HG03103 (cell line): Measurements from ENCODE around the gene CCDC171.
A peak's percentile ranks its signal among the peaks of the same experiment; 100 is the strongest.
"Not testable (repeated sequence)": the region's sequence is repeated elsewhere in the genome, so short reads cannot be mapped to it uniquely, and the experiment has no call there.

Experiments used
- ATAC-seq: cut with Tn5 transposase; IDR thresholded peaks from one replicate; pipeline ENCODE4 v1.9.1; 2021; ENCODE audit warnings: low read depth; ENCODE audit not compliant: unreplicated experiment

Gene CCDC171

DNA sequence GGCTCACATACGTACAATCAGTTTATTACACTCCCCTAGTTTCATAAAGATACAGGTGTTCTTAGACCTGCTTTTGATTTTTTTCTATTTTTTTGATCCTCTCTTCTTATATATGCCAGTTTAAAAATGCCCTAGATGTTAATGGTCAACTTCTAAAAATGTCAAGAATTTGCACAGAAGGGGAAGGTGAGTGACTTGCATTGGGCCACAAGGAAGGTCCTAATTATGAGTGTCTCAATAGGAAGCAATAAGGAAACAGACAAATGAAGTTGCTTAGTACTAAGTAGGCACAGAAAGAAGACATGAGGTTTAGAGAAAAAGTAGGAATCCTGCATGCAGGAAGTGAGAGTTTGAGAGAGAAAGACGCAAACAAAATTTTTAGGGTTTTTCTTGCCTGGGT is 3.2 kb upstream of the CCDC171 start:
- ATAC-seq = no peak

DNA sequence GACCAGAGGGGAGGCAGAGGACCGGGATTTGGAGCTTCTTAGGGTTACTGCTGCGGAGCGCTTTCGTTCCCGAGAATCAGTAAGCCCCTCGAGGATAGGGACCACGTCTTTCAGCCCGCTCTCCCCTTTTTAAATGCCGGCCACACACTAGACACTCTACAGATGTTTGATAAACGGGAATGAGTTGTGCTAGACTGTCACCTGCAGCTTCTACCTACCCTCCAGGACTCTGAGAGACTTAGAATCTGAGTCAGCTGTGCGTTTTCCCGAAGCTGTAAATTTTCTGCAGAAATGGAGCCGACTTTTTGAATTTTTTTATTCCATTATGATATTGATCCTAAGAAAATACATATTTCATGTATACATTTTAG is 670 bp downstream of the CCDC171 start:
- ATAC-seq = peak; percentile 19

DNA sequence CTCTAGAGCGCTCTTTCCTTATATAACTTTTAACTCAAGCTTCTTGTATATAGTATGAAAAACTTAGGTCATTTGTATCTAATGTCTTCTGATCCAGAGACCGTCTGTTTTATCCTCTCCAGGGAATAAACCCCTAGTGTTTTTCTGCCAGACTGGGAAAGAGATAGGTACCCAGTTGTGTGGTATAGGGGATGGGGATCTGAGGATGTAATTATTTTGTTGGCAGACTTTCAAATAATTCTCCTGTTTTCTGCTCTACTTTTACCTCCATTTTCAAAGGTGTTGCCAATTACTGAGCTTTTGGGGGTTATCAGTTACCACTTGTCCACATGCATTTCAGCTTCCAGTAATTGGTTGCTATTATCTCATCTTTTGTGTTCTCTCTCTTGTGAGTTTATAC is 17.9 kb downstream of the CCDC171 start:
- no peak for ATAC-seq

DNA sequence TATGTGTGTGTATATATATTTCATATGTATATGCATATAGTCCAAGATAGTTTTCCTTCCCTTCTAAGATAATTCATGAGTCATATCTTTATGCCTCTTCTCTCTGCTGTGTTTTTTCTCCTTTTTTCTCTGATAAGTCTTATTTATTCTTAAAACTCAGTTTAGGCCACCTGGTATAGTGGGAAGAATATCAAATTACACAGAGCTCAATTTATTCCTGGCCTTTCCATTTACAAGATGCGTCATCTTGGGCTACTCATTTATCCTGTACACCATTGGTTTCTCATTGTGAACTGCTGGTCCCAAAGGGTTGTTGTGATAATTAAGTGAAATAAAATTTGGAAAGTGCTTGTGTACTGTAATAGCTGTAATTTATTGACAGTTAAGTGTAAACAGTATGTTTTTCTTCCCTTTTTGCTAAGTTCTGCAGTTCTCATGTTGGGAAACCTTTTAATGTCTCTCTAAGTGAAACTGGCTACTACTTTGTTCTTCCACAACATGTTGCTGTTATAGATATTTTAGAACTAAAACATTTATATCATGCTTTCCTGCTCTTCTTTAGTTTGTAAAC is 19.4 kb downstream of the CCDC171 start:
- ATAC-seq = no peak

DNA sequence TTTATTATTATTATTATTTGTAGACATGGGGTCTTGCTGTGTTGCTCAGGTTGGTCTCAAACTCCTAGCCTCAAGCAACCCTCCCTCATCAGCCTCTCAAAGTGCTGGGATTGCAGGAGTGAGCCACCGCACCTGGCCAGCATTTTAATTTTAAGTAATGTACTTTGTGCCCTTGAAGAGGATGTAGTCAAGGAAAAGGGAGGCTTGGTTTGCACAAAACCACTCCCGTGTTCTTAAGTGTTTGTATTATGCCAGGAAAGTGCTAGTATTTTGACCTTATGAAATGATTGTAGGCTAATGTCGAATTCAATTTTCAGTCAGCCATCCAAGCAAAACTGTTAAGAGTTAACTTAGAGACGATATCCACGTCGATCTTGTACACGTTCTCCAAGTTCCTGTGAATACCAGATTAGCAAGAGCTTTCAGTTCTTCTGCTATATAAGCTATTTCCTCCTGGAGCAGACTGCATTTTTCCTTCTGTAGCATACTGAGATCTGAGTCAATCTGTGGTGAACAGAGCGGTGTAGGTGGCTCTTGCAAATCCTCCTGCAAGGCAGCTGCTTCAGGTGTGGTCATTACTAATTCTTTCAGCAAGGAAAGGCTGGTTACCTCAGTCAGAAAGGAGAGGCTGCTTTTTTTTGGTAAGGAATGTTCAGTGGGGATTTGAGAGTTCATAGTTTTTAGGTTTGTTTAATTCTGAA is 23.7 kb downstream of the CCDC171 start:
- no peak for ATAC-seq

DNA sequence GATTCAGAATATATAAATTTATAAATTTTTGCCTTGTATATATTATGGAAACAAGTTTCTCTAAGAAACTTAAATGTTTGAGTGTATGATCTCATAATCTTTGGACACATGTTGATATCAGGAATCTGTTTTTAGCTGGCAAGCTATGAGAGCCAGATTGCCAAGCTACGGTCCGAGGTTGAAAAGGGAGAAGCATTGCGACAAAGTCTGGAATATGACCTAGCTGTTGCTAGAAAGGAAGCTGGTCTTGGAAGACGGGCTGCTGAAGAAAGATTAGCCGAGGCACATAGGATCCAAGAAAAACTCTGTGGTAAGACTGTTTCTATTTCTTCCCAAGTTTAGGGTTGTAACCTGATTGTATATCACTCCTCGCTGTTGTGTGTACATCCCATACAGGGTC is 25.9 kb downstream of the CCDC171 start:
- no peak for ATAC-seq

DNA sequence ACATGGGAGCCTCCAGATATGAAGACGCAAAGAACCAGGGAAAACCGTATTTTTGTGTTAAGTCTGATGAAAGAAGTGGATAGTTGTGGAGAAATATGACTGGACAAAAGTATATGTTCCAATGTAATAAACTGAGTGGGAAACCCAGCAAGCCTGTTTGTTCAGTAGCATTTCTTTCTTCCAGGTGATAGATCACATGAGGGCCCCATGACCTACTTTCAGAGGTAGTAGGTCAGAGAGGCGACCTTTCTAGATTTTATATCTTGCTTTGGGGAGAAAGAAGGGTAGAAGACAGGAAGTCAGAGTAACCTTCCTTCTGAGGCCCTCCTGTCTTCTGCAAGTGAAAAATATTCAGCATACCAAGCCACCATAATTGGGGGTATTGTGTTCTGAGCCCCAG is 31.5 kb downstream of the CCDC171 start:
- ATAC-seq = no peak

DNA sequence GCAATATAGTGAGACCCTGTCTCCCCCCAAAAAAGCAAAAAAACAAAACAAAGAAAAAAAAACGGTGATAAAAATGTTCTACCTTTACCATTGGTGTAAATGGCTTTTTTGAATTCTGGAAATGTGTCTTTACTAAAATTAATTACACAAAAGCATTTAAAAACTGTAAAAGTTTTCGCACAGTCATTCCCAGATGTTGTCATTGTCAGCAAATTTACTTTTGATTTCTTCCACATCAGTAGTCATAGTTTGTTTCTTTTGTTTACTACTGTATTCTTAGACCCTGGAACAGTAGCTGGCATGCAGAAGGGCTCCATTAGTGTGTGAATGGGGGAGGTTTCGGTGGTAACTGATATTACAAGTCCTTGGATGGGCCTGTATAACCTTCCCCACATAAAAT is 39.5 kb downstream of the CCDC171 start:
- ATAC-seq = no peak

DNA sequence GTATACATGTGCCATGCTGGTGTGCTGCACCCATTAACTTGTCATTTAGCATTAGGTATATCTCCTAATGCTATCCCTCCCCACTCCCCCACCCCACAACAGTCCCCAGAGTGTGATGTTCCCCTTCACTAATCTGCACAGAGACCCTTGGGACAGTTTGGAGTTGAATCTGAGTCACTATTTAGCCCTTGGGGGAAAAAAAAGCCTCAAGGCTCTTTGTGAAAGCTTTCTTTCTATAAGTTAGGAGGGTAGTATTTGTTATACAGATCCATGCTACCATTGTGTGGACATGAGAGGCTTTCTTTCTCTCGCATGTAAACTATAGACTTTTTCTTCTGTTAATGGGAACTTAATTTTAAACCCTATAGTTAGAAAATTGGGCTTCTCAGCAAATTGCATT is 40.1 kb downstream of the CCDC171 start:
- not testable (repeated sequence) for ATAC-seq

DNA sequence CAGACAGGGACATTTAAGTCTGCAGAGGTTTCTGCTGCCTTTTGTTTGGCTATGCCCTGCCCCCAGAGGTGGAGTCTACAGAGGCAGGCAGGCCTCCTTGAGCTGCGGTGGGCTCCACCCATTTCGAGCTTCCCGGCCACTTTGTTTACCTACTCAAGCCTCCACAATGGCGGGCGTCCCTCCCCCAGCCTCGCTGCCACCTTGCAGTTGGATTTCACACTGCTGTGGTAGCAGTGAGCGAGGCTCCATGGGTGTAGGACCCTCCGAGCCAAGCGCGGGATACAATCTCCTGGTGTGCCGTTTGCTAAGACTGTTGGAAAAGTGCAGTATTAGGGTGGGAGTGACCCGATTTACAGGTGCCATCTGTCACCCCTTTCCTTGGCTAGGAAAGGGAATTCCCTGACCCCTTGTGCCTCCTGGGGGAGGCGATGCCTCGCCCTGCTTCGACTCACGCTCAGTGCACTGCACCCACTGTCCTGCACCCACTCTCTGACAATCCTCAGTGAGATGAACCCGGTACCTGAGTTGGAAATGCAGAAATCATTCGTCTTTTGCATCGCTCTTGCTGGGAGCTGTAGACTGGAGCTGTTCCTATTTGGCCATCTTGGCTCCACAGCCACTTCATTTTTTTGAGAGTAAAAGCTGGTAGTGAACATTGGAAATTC is 48.0 kb downstream of the CCDC171 start:
- not testable (repeated sequence) for ATAC-seq

DNA sequence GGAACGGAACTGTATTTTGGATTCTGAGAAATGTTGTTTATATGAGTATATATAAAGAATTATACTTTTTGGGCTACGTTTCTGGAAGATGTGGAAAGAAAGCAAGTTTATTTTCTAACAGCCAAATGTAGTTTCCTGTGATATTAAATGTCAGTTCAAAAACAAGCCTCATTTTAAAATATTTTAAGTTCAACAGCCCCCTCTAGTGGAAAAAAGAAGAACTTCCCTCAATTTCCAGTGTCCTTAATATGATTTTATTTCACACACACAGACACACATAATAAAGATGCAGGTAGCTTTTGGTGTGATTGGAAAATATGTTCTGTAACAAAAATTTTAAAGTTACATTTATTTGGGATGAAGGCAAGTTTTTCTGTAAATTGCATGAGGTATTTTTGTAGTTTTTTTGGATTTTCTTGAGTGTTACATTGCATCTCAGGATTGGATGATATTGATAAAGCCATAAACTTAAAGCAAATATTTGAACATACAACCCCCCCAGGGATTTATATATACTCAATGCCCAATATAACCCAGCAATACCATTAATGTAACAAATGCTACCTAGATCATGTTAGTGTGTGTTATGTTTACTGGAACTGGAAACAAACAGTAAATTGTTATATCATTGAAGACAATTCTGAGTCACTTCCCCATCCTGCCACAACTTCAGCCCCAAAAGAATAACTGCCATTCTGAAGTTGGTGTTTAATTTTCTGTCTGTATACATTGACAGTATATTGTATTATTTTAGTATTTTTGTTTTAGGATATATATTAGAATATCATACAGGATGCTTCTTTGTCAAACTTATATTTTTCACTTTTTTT is 54.0 kb downstream of the CCDC171 start:
- no peak for ATAC-seq

DNA sequence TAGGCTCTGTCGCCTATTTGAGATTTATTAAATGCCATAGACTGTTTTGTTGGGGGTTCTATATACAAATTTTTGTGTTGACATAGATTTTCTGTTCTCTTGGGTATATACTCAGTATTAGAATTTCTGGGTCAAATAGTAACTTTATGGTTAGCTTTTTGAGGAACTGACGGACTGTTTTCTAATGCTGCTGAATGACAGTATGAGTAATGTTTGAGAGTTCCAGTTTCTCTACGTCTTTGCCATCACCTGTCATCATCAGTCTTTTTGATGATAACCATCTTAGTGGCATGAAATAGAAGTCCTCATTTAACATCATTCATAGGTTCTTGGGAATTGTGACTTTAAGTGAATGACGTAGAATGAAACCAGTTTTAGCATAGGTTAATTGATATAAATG is 60.1 kb downstream of the CCDC171 start:
- no peak for ATAC-seq

DNA sequence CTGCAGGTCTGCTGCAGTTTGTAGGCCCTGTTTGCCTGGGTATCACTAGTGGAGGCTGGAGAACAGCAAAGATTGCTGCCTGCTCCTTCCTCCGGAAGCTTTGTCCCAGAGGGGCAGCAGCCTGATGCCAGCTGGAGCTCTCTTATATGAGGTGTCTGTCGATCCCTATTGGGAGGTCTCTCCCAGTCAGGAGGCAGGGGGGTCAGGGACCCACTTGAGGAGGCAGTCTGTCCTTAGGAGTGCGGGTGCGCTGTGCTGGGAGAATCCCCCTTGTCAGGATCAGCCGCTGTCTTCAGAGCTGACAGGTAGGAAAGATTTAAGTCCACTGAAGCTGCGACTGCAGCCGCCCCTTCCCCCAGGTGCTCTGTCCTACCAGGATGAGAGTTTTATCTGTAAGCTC is 64.9 kb downstream of the CCDC171 start:
- no peak for ATAC-seq

DNA sequence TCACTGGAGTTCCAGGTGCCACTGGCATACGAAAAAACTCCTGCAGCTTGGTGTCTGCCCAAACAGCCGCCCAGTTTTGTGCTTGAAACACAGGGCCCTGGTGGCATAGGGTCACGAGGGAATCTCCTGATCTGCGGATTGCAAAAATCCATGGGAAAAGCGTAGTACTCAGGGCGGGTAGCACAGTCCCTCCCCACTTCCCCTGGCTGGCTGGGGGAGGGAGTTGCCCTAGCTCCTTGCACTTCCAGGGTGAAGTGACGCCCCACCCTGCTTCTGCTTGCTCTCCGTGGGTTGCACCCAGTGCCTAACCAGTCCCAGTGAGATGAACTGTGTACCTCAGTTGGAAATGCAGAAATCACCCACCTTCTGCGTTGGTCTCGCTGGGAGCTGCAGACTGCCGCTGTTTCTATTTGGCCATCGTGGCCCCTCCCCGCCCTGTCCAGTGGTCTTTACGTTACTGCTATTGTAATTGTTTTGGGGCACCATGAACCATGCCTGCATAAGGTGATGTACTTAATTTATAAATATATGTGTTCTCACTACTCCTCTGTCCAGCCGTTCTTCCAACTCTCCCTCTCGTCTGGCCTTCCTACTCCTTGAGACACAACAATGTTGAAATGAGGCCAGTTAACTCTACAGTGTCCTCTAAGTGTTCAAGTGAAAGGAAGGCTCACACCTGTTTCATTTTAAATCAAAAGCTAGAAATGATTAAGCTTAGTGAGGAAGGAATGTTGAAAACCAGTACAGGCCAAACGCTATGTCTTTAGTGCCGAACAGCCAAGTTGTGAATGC is 65.9 kb downstream of the CCDC171 start:
- ATAC-seq = no peak

DNA sequence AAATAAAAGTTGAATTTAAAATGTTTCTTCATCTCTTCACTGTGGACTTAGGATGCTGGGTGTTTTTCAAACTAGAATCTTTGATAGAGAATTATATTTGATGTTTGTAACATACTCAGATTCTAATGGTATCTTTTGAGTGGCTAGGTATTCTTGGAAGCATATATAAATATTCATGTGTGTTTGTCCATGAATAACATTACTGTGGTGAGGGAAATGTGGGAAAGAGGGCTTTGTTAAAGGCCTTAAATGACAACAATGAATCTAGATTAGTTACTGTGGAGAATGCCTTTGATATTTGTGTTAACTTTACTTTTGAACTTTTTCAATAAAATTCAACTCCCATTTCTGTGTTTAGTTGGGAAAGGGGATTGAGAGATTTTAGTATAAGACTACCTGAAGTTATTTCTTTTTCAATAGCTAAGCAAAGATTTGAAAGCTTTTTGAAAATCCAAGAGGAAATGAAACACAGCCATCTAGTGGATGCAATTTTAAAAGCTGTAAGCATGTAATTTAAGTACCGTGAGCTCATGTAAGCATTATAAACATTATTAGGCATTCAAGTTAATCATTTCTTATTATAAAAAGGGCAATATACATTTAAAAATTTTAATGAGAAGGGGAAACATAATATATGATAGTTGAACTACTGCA is 69.6 kb downstream of the CCDC171 start:
- no peak for ATAC-seq

DNA sequence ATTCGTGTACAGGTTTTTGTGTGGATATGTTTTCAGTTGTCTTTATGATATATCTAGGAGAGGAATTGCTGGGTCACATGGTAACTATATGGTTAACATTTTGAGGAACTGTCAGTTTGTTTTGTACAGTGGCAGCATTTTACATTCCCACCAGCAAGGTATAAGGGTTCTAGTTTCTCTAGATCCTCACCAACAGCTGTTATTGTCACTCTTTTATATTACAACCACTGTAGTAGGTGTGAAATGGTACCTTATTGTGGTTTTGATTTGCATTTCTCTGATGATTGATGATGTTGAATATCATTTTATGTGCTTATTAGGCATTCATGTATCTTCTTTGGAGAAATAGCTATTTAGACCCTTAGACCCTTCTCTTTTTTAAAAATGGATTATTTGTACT is 82.9 kb downstream of the CCDC171 start:
- no peak for ATAC-seq

DNA sequence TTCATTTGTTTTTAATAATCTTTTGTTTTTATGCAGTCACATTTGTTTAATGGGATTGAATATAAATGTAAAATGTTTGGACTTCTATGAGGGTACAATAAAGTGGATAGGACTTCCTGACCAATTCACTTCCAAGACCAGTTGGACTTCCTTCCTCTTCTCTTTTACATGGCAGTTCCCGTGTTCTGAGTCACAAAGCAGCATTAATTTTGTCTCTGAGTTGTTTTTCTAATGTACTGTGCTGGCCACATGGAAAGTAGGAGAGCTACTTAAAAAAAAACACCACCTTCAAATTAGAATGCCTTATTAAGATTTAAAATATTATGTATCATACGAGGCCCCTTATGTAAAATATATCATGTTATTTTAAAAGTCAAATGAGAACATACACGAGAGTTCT is 87.3 kb downstream of the CCDC171 start:
- no peak for ATAC-seq

DNA sequence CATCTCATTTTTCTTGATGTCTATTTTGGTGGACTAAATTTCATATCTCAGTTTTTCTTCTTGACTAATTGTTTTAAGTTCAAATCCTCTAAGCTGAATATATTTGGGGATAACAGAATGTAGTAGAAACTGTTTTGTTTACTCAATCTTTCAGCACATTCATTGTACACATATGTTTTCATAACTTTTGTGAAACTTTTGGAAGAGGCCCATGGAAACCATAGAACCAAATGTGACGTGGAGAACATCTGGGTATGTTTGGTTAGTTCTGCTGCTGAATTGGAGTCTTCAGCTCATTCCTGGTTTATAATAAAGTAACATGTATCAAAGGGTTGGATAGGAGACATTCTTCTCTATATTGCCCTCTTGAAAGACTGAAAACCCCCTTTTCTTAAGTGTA is 88.4 kb downstream of the CCDC171 start:
- no peak for ATAC-seq

DNA sequence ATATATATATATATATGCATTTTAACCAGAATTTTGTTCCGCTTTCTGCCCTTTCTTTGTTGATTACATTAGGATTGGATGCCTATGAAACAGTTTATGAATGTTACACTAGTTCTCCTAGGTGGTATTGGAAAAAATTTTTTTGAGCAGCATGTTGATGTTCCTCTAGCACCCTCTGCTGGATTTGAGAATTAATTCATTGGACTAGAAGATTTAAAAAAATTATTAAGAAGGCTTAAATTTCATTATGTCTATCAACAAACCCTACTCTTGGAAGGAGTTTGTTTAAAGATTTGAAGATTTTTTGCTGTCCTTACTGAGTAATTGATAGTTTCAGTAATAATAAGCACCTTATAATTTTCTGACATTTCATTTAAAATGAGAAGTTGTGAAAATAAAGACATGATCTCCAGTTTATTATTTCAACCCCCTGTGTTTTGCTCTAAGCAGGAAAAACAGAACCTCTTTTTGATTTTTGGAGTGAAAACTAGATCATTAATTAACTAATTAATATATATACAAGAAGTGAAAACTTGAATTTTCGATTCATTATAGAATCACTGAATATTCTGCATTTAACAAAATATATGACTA is 89.6 kb downstream of the CCDC171 start:
- no peak for ATAC-seq

DNA sequence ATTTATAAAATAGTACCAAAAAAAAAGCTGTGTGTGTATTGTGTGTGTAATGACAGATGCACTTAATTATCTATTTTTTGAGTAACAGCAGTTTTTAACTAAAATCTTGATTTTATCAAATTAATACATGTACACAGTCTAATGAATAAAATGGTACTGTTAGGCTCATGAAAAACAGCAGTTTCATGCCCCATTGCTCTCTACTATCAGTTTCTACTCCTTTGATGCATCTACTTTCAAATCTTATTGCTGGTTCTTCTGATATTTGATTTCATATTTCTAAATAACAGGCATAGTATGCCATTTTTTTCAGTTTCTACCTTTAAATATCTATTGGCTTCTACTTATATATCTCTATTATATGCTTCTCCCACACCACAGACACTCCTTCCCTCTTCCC is 117.4 kb downstream of the CCDC171 start:
- no peak for ATAC-seq
